DMS153 treated with DMSO at 0.1 percent for 48 hours (cell line): ENCODE results near the gene TCF4.

Experiments
- DNase-seq: peaks from one replicate; lab custom pipeline; 2025; ENCODE audit not compliant: unreplicated experiment; lab: John Stamatoyannopoulos, UW

The TCF4 gene

GRCh38 chr18:55245211-55245614, 342.8 kb downstream of the TCF4 start:
- DNase-seq, result no peak

GRCh38 chr18:55244546-55244945, 343.4 kb downstream of the TCF4 start:
- DNase-seq, result no peak

GRCh38 chr18:55243857-55244256, 344.1 kb downstream of the TCF4 start:
- no peak for DNase-seq

GRCh38 chr18:55243255-55243654, 344.7 kb downstream of the TCF4 start:
- no peak for DNase-seq

GRCh38 chr18:55240978-55241377, 347.0 kb downstream of the TCF4 start:
- DNase-seq, result no peak

- DNase-seq, result no peak
Measured at GRCh38 chr18:55239740-55240139, 348.3 kb downstream of the TCF4 start.

- no peak for DNase-seq
Measured at GRCh38 chr18:55237660-55238059, 350.3 kb downstream of the TCF4 start.

- no peak for DNase-seq
Measured at GRCh38 chr18:55236150-55236931, 351.7 kb downstream of the TCF4 start.

GRCh38 chr18:55235094-55235461, 352.9 kb downstream of the TCF4 start:
- DNase-seq, result no peak

GRCh38 chr18:55234366-55235093, 353.5 kb downstream of the TCF4 start:
- DNase-seq, result peak; percentile 71

GRCh38 chr18:55233857-55234256, 354.1 kb downstream of the TCF4 start:
- no peak for DNase-seq

- no peak for DNase-seq
Measured at GRCh38 chr18:55232506-55232905, 355.5 kb downstream of the TCF4 start.

- DNase-seq, result no peak
Measured at GRCh38 chr18:55229682-55230081, 358.3 kb downstream of the TCF4 start.

- no peak for DNase-seq
Measured at GRCh38 chr18:55228707-55229106, 359.3 kb downstream of the TCF4 start.

- no peak for DNase-seq
Measured at GRCh38 chr18:55228191-55228590, 359.8 kb downstream of the TCF4 start.

- DNase-seq, result no peak
Measured at GRCh38 chr18:55227771-55228170, 360.2 kb downstream of the TCF4 start.

- DNase-seq, result no peak
Measured at GRCh38 chr18:55226044-55226443, 361.9 kb downstream of the TCF4 start.

- DNase-seq, result no peak
Measured at GRCh38 chr18:55224086-55224625, 363.8 kb downstream of the TCF4 start.

GRCh38 chr18:55221622-55222021, 366.4 kb downstream of the TCF4 start:
- DNase-seq, result no peak

GRCh38 chr18:55220523-55220922, 367.5 kb downstream of the TCF4 start:
- no peak for DNase-seq

GRCh38 chr18:55219823-55220222, 368.2 kb downstream of the TCF4 start:
- no peak for DNase-seq

- no peak for DNase-seq
Measured at GRCh38 chr18:55219059-55219458, 368.9 kb downstream of the TCF4 start.
